NB4 (cell line): Measurements from ENCODE around the gene THEMIS.

Source experiments
- DNase-seq: peaks from one replicate; pipeline ENCODE4 v3.0.0; 2010; ENCODE audit warnings: low read depth
- H3K4me3 ChIP-seq: one replicate; pipeline ENCODE4 v1.5.1; 2011; ENCODE audit warnings: mild to moderate bottlenecking, low read depth, low read length, moderate library complexity
- CTCF ChIP-seq: IDR thresholded peaks from one replicate; pipeline ENCODE4 v1.5.1; 2012; ENCODE audit warnings: low read depth, low read length
- MYC ChIP-seq: IDR thresholded peaks from 2 replicates; pipeline ENCODE4 v1.6.1; 2011; ENCODE audit warnings: low read depth, low read length
- POLR2A ChIP-seq: IDR thresholded peaks from 2 replicates; pipeline ENCODE4 v1.6.1; 2011; ENCODE audit warnings: mild to moderate bottlenecking; ENCODE audit not compliant: insufficient read length; ENCODE audit errors: extremely low read depth
- TF ChIP-seq, protein P1 (sequence below): IDR thresholded peaks from 2 replicates; pipeline ENCODE4 v1.6.1; 2011; ENCODE audit warnings: low read depth, low read length

The THEMIS gene

GRCh38 chr6:127865108-127865507 lies 35.8 kb downstream of the THEMIS start:
- H3K4me3 ChIP-seq: no peak overlapping the region
- TF ChIP-seq MYC (no peak), POLR2A (no peak), CTCF (no peak)
- TF ChIP-seq, protein P1, sequence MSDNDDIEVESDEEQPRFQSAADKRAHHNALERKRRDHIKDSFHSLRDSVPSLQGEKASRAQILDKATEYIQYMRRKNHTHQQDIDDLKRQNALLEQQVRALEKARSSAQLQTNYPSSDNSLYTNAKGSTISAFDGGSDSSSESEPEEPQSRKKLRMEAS: no peak
- no peak for DNase-seq

GRCh38 chr6:127864701-127865100 lies 36.2 kb downstream of the THEMIS start:
- TF ChIP-seq, protein P1: no peak
- no peak for TF ChIP-seq CTCF
- DNase-seq: no peak

DNA sequence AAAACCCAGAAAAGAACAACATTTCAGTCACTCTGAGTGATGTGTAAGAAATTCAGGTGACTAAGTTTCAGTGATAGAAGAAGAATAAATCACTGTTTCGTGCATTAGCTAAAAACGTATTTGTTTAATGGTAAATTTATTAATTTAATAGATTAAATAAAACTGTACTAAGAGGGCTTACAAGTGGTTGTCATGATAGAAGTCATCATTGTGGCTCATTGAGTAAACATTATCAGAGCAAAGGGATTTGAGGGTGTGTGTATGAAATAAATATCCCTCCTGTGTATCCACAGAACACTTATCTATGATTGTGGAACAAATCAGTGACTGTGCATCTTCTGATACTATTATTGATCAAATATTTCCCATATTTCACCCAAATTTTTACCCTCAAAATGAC lies 40.1 kb downstream of the THEMIS start:
- TF ChIP-seq POLR2A (no peak), CTCF (no peak), MYC (no peak)
- TF ChIP-seq, protein P1: no peak
- H3K4me3 ChIP-seq: no peak overlapping the region
- no peak for DNase-seq

More at GRCh38 chr6:127864701-127865100, 36.2 kb downstream of the THEMIS start:
- H3K4me3 ChIP-seq: no peak overlapping the region

DNA sequence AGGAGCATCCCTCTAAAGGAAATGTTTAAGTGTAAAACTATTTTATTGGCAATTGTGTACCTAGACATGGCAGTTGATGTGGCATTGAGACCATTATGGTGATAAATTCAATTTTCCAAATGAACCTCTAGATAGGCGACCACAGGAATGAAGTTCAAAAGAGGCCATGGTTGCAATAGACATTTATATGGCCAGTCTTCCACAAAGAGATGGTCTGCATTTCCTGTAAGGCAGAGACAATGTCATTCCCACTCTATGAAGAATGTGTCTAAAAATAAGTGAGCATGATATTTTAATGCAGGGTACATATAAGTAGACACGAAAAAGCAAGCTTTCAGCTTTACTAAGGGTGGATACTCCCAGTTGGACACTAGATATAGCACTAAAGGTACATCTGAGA lies 40.9 kb downstream of the THEMIS start:
- no peak for DNase-seq
- TF ChIP-seq POLR2A: no peak
- TF ChIP-seq MYC: no peak
- no peak for TF ChIP-seq CTCF
- TF ChIP-seq, protein P1: no peak
- no peak overlapping the region for H3K4me3 ChIP-seq

DNA sequence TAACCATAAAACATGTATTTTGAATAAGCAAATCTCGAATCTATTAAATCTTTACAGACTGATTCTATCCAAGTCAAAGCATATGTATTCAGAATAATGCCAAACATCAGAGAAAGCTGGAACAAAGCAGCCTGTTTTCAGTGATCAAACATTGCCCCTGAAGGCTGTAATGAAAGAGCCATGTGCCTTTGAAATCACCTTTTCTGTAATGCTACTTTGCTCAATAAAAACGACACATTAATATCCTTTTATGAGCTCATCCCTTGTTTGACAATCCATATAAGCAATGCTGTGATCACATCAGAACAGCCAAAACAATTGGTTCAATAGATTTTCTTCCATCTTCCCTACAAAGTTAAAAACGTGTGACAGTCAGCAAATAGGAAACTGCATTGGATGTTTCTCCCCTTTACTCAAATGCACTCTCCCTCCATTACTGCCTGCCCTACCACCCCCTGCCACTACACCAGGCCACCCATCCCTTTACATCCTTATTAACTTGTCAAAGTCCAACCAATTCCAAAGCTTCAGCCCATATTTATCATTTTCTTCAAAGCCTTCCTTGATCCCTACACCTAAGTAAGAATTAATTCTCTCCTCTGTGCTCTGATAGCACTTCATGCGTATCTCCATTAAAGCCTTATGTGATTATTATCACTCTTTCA lies 42.0 kb downstream of the THEMIS start:
- no peak overlapping the region for H3K4me3 ChIP-seq
- DNase-seq: no peak
- TF ChIP-seq, protein P1: no peak
- TF ChIP-seq CTCF (no peak), POLR2A (no peak)

- TF ChIP-seq, protein P1: no peak
- no peak for TF ChIP-seq POLR2A
- TF ChIP-seq CTCF: no peak
- no peak for TF ChIP-seq MYC
- no peak for DNase-seq
- H3K4me3 ChIP-seq: no peak overlapping the region
Observed at GRCh38 chr6:127857051-127857637, 43.7 kb downstream of the THEMIS start.
